Dedifferentiated amniotic fluid mesenchymal stem cell (primary cell): Measurements from ENCODE around the gene BMP3.
"Not testable (repeated sequence)": the region's sequence is repeated elsewhere in the genome, so short reads cannot be mapped to it uniquely, and the experiment has no call there.

ENCODE experiments used
- DNase-seq: peaks from one replicate; pipeline ENCODE4 v3.0.0-alpha.2; 2016; ENCODE audit errors: extremely low spot score

BMP3 gene, protein sequence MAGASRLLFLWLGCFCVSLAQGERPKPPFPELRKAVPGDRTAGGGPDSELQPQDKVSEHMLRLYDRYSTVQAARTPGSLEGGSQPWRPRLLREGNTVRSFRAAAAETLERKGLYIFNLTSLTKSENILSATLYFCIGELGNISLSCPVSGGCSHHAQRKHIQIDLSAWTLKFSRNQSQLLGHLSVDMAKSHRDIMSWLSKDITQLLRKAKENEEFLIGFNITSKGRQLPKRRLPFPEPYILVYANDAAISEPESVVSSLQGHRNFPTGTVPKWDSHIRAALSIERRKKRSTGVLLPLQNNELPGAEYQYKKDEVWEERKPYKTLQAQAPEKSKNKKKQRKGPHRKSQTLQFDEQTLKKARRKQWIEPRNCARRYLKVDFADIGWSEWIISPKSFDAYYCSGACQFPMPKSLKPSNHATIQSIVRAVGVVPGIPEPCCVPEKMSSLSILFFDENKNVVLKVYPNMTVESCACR

DNA sequence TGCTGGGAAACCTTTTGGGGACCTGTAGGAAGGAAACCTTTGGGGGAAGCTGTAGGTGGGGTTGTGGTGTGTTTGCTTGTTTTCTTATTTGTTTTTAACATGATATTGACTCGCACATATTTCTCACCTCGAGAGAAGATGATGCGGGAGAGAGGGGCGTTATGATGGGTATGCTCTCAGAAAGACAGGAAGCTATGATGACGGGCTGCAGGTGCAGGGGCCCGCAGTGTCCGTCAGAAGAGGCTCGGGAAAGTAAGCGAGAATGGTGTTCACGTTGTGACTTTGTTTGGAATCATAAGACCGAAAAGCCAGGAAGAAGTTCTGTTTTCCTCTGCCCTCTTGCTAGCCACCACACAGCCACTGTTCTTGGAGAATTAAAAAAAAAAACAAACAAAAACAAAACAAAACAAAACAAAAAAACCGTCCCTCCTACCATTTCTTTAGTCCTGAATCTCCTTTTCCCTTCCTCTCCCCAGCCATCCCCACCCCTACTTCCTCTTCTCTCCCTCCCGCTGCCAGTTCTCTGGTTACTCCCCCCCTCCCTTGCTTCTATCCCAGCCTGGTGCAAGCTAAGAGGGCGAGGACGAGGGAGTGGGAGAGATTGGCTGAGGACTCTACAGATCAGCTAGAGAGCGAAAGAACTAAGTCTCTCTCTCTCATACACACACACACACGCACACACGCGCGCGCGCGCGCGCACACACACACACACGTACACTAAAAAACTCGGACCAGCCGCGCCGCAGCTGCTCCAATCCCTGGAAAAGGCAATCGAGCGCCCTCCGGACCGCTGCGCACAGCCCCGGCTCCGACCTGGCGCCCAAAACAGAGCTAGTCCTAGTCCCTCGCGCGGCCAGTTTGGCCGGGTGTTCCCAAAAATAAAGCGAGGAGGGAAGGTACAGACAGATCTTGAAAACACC, at the start of gene BMP3:
BMP3 (plus strand) TSS at position 648 of the 920 bp plus-strand sequence. CDS start 577 bp downstream, outside the sequence.
- peak; percentile 40 for DNase-seq

GRCh38 chr4:80986011-80986410, 44.5 kb upstream of the BMP3 start:
- DNase-seq = no peak

DNA sequence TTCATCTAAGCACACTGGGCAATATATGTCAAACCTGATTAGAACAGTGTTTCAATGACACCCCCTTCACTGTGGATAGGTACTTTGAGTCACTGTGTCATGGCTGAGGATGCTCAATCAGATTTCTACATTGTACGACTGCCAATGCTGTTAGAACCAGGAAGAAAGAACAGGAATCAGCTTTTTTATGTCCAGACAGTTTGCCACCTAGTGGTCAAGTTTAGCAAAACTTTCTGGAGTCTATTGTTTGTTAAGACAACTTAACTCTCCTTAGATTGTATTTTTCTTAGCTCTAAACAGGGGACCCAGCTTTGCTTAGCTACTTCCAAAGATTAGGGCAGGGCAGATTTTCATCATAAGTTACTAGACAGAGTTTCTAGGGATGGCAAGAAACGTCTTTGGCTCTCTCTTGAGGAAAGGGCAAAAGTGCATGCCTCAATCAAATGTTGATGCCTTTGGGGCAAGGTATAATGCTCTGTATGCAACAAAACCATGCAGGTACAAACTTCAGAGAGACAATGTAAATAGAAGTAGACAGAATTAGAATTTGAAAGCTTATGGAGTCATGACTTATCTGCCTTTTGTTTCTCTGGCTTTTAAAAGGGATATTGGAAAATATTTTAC, 40.5 kb upstream of the BMP3 start:
- peak; percentile 75 for DNase-seq

DNA sequence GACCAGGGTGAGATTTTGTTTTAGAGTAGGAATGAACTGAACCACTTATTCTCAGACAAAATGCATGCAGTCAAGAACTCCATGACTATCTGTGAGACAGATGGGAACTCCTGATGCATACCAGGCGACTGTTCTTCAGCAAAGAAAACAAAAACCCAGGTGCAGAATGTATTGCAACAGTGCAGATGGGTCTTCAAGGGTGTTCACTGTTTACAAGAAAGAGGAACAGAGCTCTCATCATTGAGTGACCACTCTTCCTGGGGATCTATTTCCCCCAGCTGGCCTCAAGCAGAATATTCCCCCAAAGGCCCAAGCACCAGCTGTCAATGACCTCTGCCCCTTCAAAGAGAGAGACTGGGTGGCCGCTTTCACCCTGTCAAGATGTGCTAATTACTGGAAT, 39.7 kb upstream of the BMP3 start:
- DNase-seq = no peak

GRCh38 chr4:80999943-81000342, 30.6 kb upstream of the BMP3 start:
- no peak for DNase-seq

GRCh38 chr4:81003597-81004111, 26.9 kb upstream of the BMP3 start:
- DNase-seq = no peak

DNA sequence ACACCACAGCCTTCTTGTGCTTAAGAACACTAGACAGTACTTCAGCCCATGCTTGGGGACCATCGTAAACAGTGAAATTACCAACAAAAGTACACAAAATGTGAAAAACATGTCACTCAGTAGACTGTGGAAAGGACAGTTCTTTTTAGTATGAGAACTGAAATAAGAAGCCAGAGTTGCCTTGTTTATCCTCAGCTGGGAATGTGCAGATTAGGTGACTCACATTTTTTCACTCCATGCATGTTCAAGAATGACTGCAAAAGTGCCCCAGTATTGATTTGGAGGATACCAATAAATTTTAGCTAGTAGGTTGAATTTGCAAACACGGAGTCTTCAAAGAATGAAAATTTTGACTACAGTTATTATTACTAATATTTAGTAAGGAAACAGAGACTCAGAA, 23.1 kb upstream of the BMP3 start:
- no peak for DNase-seq

DNA sequence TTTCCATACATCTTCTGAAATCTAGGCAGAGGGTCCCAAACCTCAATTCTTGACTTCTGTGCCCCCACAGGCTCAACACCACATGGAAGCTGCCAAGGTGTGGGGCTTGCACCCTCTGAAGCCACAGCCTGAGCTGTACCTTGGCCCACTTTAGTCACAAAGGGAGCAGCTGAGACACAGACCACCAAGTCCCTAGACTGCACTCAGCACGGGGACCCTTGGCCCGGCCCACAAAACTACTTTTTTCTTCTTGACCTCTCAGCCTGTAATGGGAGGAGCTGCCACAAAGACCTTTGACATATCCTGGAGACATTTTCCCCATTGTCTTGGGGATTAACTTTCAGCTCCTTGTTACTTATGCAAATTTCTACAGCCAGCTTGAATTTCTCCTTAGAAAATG, 13.9 kb upstream of the BMP3 start:
- not testable (repeated sequence) for DNase-seq

DNA sequence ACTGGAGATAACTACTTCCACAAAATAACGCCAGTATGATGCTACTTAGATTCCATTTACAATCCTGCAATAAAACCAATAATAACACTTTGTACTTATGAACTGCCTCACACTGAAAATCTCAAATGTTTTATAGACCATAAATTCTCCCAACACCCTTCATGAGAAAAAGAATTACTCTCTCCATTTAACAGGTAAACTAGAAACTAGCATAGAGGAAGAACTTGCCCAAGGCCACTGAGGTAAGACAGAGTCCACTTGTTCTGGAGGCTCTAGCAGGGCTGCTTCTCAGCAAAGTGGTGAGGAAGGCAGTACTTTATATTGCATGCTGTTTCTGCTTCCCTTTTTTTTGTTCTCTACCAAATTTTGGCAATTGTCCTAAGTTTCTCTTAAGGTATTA, 11.5 kb upstream of the BMP3 start:
- no peak for DNase-seq

GRCh38 chr4:81021142-81021944, 9.2 kb upstream of the BMP3 start:
- peak; percentile 59 for DNase-seq

DNA sequence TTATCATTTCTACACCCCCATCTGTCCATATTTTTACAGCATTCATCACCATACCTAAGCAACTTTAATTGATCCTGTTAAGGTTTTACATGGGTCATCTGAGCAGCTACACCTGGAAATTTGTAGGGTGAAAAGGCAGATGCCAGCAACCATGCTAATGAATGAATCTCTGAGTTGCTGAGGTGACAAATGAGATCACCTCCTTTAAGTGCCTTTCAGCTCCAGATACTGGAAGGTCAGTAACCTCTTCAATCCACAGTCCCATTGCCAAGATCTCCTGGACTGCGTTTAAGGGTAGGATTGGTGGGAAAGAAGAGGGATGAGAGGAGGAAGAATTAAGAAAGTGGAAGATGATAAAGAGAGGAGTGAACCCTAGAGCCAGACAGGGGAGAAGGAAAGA, 8.5 kb upstream of the BMP3 start:
- DNase-seq = no peak

GRCh38 chr4:81023484-81023883, 7.0 kb upstream of the BMP3 start:
- no peak for DNase-seq

DNA sequence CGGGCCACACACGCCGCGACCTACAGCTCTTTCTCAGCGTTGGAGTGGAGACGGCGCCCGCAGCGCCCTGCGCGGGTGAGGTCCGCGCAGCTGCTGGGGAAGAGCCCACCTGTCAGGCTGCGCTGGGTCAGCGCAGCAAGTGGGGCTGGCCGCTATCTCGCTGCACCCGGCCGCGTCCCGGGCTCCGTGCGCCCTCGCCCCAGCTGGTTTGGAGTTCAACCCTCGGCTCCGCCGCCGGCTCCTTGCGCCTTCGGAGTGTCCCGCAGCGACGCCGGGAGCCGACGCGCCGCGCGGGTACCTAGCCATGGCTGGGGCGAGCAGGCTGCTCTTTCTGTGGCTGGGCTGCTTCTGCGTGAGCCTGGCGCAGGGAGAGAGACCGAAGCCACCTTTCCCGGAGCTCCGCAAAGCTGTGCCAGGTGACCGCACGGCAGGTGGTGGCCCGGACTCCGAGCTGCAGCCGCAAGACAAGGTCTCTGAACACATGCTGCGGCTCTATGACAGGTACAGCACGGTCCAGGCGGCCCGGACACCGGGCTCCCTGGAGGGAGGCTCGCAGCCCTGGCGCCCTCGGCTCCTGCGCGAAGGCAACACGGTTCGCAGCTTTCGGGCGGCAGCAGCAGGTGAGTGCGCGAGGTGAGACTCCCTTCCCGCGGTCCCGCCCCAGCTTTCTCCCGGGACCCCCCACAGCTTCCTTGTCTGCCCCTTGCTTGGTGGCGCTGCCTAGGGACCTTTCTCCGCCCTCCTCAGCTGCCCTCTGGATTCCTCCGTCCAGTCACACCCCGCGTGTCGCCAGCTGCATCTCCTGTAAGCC, 678 bp downstream of the BMP3 start:
- DNase-seq = no peak

- no peak for DNase-seq
Observed at GRCh38 chr4:81031796-81032551, 1.5 kb downstream of the BMP3 start.

DNA sequence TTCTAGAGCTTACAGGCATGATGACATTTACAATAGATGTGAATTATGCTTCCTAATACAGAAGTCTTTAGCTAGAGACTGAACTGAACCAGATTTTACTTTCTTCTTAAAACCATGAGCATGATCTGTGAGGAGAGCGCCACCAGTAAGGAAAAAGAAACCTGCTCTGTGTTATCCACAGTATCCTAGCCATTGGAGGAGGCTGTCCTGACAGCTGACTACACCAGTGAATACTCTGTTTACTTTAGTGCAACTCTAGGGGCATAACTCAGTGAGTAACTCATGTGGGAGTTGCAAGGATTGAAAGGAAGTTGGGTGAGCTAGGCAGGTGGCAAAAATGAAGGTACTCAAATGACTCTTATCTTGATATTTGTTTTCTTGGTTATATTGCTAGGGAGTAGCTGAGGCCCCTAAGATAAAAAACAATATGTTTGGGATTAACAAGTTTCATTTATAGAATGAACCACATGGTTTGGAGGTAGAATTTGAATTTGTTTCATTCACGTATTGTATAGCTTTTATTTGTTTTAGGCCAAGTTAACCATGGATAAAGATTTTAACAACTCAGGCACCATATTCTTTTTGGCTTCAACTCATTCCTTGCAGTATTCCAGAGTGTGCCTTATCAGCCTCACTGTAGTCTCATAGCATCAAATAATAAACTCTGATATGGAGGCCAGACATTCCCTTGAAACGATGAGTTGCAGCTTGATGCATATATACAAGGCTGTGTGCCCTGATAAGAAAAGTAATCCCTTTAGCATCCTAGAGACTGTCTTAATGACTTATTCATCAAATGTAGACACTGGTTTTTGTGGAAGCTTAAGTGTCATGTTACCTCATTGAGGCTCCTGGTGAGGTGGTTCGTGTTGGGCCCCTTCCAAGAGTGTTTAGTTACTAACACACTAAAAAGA, 2.5 kb downstream of the BMP3 start:
- no peak for DNase-seq

DNA sequence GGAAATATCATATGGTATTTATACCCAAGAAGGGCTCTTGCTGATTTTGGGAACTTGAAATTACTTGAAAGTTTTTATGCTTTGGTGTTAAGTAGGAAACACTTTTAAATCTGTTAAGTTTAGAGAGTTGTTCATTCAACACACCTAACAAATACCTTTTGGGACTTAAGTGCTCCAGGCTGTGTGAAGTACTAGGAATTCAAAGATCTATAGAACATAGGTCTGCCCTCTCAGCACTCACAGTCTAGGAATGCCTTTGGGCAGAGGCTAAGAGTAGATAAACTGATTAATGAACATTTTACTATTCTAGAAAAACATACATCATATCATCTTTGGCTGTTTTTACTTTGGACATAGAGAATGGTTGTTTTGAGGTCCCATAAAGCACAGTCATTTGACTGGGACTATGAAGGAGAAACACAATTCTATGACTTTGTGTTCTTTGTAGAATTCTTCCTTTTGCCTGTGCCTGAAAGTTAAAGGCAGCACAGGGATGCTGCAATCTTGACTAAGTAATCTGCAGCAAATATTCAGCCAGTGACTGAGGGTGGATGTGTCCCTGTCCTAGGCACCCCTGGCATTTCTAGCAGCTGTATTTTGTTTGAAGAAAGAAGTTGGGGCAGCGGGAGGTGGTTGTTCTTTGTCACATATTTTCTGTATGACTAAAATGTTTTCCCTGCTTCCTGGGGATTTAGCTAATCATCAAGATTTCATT, 8.3 kb downstream of the BMP3 start:
- no peak for DNase-seq

DNA sequence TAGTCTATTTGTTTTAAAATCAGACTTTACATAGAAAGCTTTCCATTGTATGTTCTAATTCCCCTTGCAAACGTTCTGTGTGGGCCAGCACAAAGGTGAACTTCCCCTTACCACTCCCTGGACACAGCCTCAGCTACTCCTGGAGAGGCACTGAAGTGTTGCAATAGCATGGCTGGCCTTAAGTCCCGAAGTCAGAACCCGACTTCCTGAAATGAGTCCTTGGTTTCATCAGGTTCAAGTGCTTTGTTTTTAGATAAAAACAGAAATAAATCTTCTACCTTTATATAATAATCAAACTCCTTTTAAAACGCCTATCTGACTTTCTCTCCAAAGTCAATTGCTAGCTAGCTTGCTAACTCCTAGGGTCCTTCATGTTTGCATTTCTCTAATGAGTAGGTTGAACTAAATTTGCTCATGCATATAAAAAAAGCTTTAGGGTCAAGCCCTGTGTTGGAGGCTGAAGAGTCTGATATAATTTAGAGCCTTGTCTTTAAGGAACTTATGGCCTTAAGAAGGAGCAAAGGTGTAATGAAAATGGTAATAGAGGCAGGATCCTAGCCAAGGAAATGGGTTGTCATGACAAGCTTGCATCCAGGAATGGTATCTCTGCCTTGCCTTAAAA, 9.0 kb downstream of the BMP3 start:
- no peak for DNase-seq
